Subcutaneous adipose tissue (tissue), 4 donors: Measurements from ENCODE around the gene EVI2A. TPM values are rescaled to one million over a fixed set of nuclear protein-coding genes. Genes with fewer than 3 reads are reported as not detected.

Experiments
- CTCF ChIP-seq: fragments of 450-650 bp; IDR thresholded peaks from one replicate; pipeline ENCODE4 v1.5.1; 2016; ENCODE audit warnings: low read depth, mild to moderate bottlenecking, control low read depth, antibody characterized with exemption, moderate library complexity
- total RNA-seq, 4 donors: library from RNA; depleted of rRNA; stranded (reverse); fragments of >200 nt; gene quantifications; one replicate each; pipeline ENCODE4 v1.1.0, GENCODE V29; 2016

EVI2A gene
- total RNA-seq, 4 donors from 2014 or later, result 7.5 to 105 (median 29.4) TPM

- no peak for TF ChIP-seq CTCF
These were observed 49.2 kb downstream of the EVI2A start for GRCh38 chr17:31272236-31272635.

- TF ChIP-seq CTCF, result no peak
These were observed 51.8 kb downstream of the EVI2A start for GRCh38 chr17:31269578-31269983.

- no peak for TF ChIP-seq CTCF
These were observed 52.3 kb downstream of the EVI2A start for GRCh38 chr17:31269036-31269577.

Other genes starting within 250 kb of the EVI2A start
- gene NF1, start 226.6 kb downstream of the EVI2A start, total RNA-seq, result 10 to 100 TPM; 61.4 to 81.2 (median 66.6) TPM
- gene OMG, start 24.4 kb downstream of the EVI2A start, total RNA-seq, result 1 to 10 TPM in 1 of 4 donors, not detected in 3; 6.5 TPM
- gene EVI2B, start 7.6 kb downstream of the EVI2A start, total RNA-seq, result 100 to 1,000 TPM in 1 of 4 donors, 10 to 100 TPM in 3; 11.7 to 115 (median 37.3) TPM
- 1 to 10 TPM in 2 of 4 donors, under 1 TPM in 2; 0.33 to 2.0 (median 1.2) TPM for gene RAB11FIP4, start 70.1 kb upstream of the EVI2A start, total RNA-seq